Smooth muscle cell (in vitro differentiated cells): ENCODE measurements around the gene AP1G1. TPM values are rescaled to one million over a fixed set of nuclear protein-coding genes. Genes with fewer than 3 reads are reported as not detected.
"Not testable (repeated sequence)": the region's sequence is repeated elsewhere in the genome, so short reads cannot be mapped to it uniquely, and the experiment has no call there.

ENCODE experiments used
- DNase-seq: peaks from one replicate; lab custom pipeline; 2025; ENCODE audit not compliant: unreplicated experiment; lab: John Stamatoyannopoulos, UW
- H2AFZ ChIP-seq: fragments of 200-600 bp; sonication (generic); 2 replicates; pipeline ENCODE4 v1.6.0; 2016; ENCODE audit warnings: antibody characterized with exemption, low read depth, mild to moderate bottlenecking
- H3F3A ChIP-seq: fragments of 200-600 bp; sonication (generic); 2 replicates; pipeline ENCODE4 v1.6.0; 2017; ENCODE audit warnings: antibody characterized with exemption, low read depth
- H3K27ac ChIP-seq: fragments of 200-600 bp; sonication (generic); 2 replicates; pipeline ENCODE4 v1.5.1; 2016; ENCODE audit warnings: low read depth, mild to moderate bottlenecking
- H3K27me3 ChIP-seq: fragments of 200-600 bp; sonication (generic); 2 replicates; pipeline ENCODE4 v1.6.1; 2016; ENCODE audit warnings: low read depth, mild to moderate bottlenecking
- H3K36me3 ChIP-seq: fragments of 200-600 bp; sonication (generic); 2 replicates; pipeline ENCODE4 v1.5.1; 2016; ENCODE audit warnings: low read depth
- H3K4me1 ChIP-seq: fragments of 200-600 bp; sonication (generic); 2 replicates; pipeline ENCODE4 v1.5.1; 2016; ENCODE audit warnings: low read depth
- H3K4me2 ChIP-seq: fragments of 200-600 bp; sonication (generic); 2 replicates; pipeline ENCODE4 v1.6.0; 2016; ENCODE audit warnings: mild to moderate bottlenecking
- H3K4me3 ChIP-seq: fragments of 200-600 bp; sonication (generic); 2 replicates; pipeline ENCODE4 v1.5.1; 2016; ENCODE audit warnings: mild to moderate bottlenecking
- H3K79me2 ChIP-seq: fragments of 200-600 bp; sonication (generic); 2 replicates; pipeline ENCODE4 v1.6.0; 2016; ENCODE audit warnings: low read depth, mild to moderate bottlenecking
- H3K9ac ChIP-seq: fragments of 200-600 bp; sonication (generic); 2 replicates; pipeline ENCODE4 v1.6.0; 2016; ENCODE audit warnings: low read depth
- H3K9me3 ChIP-seq: fragments of 200-600 bp; sonication (generic); replicated peaks from 2 replicates; pipeline ENCODE4 v1.5.1; 2016; ENCODE audit warnings: low read depth
- H4K20me1 ChIP-seq: fragments of 200-600 bp; sonication (generic); 2 replicates; pipeline ENCODE4 v1.6.0; 2016; ENCODE audit warnings: low read depth
- CTCF ChIP-seq: fragments of 200-600 bp; sonication (generic); IDR thresholded peaks from 2 replicates; pipeline ENCODE4 v1.5.1; 2017; ENCODE audit warnings: borderline replicate concordance, mild to moderate bottlenecking, antibody characterized with exemption; ENCODE audit not compliant: insufficient read depth, poor library complexity, severe bottlenecking
- WGBS: methylation state at CpG from one replicate; pipeline ENCODE4 v1.1.7; 2016; ENCODE audit warnings: low lambda C conversion rate; 5-methylcytosine and 5-hydroxymethylcytosine counted together
- polyA plus RNA-seq: library from polyadenylated mRNA; unstranded; fragments of >200 nt; fragmentation: Nextera tagmentation; extraction: Ambion mirVana; gene quantifications from 2 replicates; pipeline ENCODE4 v1.2.1, GENCODE V29; 2016
- total RNA-seq: library from RNA; depleted of rRNA; stranded (reverse); fragments of >200 nt; gene quantifications from 2 replicates; pipeline ENCODE4 v1.2.3, GENCODE V29; 2014

Gene AP1G1
- total and polyA plus RNA-seq, 2 experiments from 2014 or later: 17.1 to 84.4 TPM

- Histone ChIP-seq H3K27ac (no peak overlapping the region), H4K20me1 (peaks cover 100% of the 10 kb centered on the region), H3K9me3 (no peaks in the 10 kb centered on the region), H3K27me3 (no peaks in the 10 kb centered on the region), H3K9ac (no peak overlapping the region), H3K4me2 (no peak overlapping the region), H3K4me1 (no peaks in the 10 kb centered on the region), H3K4me3 (no peak overlapping the region), H3K36me3 (peaks cover 14% of the 10 kb centered on the region), H3F3A (no peaks in the 10 kb centered on the region), H3K79me2 (peaks cover 100% of the 10 kb centered on the region), H2AFZ (no peak overlapping the region)
- WGBS: 98% methylated on average over 8 of the region's 8 CpGs
- no peak for TF ChIP-seq CTCF
- no peak for DNase-seq
These were observed 19.5 kb downstream of the AP1G1 start for GRCh38 chr16:71789136-71789535.

GRCh38 chr16:71788578-71788977, 20.1 kb downstream of the AP1G1 start:
- Histone ChIP-seq H3K27me3 (no peaks in the 10 kb centered on the region), H3K4me2 (no peak overlapping the region), H3K4me1 (no peaks in the 10 kb centered on the region), H3K4me3 (no peak overlapping the region), H3K79me2 (peaks cover 100% of the 10 kb centered on the region), H3K36me3 (peaks cover 16% of the 10 kb centered on the region), H2AFZ (no peak overlapping the region), H4K20me1 (peaks cover 100% of the 10 kb centered on the region), H3K9ac (no peak overlapping the region), H3K9me3 (no peaks in the 10 kb centered on the region), H3F3A (no peaks in the 10 kb centered on the region), H3K27ac (no peak overlapping the region)
- no peak for DNase-seq
- WGBS: 99% methylated on average over 2 of the region's 2 CpGs
- no peak for TF ChIP-seq CTCF

- H2AFZ ChIP-seq, H3K9me3 ChIP-seq, H3K4me3 ChIP-seq, H3K9ac ChIP-seq, H3K27me3 ChIP-seq, H3K4me1 ChIP-seq, H3K27ac ChIP-seq, DNase-seq, H3F3A ChIP-seq, H3K4me2 ChIP-seq: not testable (repeated sequence)
- Histone ChIP-seq H4K20me1 (peaks cover 99% of the 10 kb centered on the region), H3K79me2 (peaks cover 100% of the 10 kb centered on the region), H3K36me3 (peaks cover 17% of the 10 kb centered on the region)
- WGBS: 97% methylated on average over 3 of the region's 3 CpGs
These were observed 23.5 kb downstream of the AP1G1 start for GRCh38 chr16:71785143-71785542.

GRCh38 chr16:71784093-71784492, 24.5 kb downstream of the AP1G1 start:
- Histone ChIP-seq H3K4me3 (no peak overlapping the region), H3K36me3 (peaks cover 17% of the 10 kb centered on the region), H3F3A (no peaks in the 10 kb centered on the region), H3K9me3 (no peaks in the 10 kb centered on the region), H3K4me1 (no peaks in the 10 kb centered on the region), H3K9ac (no peak overlapping the region), H2AFZ (no peak overlapping the region), H4K20me1 (peaks cover 99% of the 10 kb centered on the region), H3K4me2 (no peak overlapping the region), H3K27me3 (no peaks in the 10 kb centered on the region), H3K79me2 (peaks cover 100% of the 10 kb centered on the region), H3K27ac (peak overlapping the region; percentile 15)
- 97% methylated on average over 2 of the region's 2 CpGs for WGBS
- no peak for TF ChIP-seq CTCF
- no peak for DNase-seq
